ENCODE measurements around the gene ACOT11.

- TF ChIP-seq FOXJ3 (CRISPR knock-in tag; IDR thresholded peaks at IDR 0.05; ENCODE audit: borderline replicate concordance) (no peak), NR3C1 (CRISPR knock-in tag; conservative IDR thresholded peaks at IDR 0.05; ENCODE audit: low read depth) (no peak), ZNF232 (CRISPR knock-in tag; IDR thresholded peaks at IDR 0.05) (no peak), CTCF (IDR thresholded peaks at IDR 0.05) (no peak), ZNF425 (CRISPR knock-in tag; conservative IDR thresholded peaks at IDR 0.05) (no peak), CREB1 (CRISPR knock-in tag; IDR thresholded peaks at IDR 0.05) (no peak), HMGXB4 (CRISPR knock-in tag; IDR thresholded peaks at IDR 0.05) (no peak), NR2C2 (CRISPR knock-in tag; IDR thresholded peaks at IDR 0.05) (no peak)
These were observed 75.4 kb downstream of the ACOT11 start, which contains the start of gene FAM151A for GRCh38 chr1:54623216-54624007.
